Choroid plexus epithelial cell (primary cell): ENCODE data around the gene TEX38.

ENCODE experiments used
- DNase-seq: peaks from one replicate; pipeline ENCODE4 v3.0.0-alpha.2; 2010; ENCODE audit warnings: low read depth
- H3K4me3 ChIP-seq: 2 replicates; pipeline ENCODE4 v1.5.1; 2011; ENCODE audit warnings: low read depth, mild to moderate bottlenecking, control low read depth, low read length, moderate library complexity
- TF ChIP-seq, protein P1 (sequence below): conservative IDR thresholded peaks from 2 replicates; pipeline ENCODE4 v1.5.1; 2011; ENCODE audit warnings: low read depth, mild to moderate bottlenecking, control low read depth, inconsistent platforms, low read length, moderate library complexity

The TEX38 gene

DNA sequence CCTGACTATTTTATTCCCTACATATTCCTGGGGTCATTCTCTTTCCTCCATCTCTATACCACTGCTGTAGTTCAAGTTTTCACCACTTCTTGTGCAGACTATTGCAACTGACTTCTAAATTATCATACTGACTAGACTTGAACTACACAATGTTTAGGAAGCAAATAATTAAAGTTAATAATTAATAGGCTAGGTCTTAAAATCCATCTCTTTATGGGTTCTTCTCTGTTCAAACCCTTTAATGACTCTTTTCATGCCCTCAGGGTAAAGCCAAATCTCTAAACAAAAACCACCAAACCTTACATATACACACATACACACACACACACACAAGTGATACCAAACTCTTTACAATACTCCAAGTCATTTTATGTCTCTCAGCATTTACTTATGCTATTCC, 32.7 kb upstream of the TEX38 start:
- no peak overlapping the region for H3K4me3 ChIP-seq
- DNase-seq, result no peak
- TF ChIP-seq, protein P1, sequence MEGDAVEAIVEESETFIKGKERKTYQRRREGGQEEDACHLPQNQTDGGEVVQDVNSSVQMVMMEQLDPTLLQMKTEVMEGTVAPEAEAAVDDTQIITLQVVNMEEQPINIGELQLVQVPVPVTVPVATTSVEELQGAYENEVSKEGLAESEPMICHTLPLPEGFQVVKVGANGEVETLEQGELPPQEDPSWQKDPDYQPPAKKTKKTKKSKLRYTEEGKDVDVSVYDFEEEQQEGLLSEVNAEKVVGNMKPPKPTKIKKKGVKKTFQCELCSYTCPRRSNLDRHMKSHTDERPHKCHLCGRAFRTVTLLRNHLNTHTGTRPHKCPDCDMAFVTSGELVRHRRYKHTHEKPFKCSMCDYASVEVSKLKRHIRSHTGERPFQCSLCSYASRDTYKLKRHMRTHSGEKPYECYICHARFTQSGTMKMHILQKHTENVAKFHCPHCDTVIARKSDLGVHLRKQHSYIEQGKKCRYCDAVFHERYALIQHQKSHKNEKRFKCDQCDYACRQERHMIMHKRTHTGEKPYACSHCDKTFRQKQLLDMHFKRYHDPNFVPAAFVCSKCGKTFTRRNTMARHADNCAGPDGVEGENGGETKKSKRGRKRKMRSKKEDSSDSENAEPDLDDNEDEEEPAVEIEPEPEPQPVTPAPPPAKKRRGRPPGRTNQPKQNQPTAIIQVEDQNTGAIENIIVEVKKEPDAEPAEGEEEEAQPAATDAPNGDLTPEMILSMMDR, result no peak

DNA sequence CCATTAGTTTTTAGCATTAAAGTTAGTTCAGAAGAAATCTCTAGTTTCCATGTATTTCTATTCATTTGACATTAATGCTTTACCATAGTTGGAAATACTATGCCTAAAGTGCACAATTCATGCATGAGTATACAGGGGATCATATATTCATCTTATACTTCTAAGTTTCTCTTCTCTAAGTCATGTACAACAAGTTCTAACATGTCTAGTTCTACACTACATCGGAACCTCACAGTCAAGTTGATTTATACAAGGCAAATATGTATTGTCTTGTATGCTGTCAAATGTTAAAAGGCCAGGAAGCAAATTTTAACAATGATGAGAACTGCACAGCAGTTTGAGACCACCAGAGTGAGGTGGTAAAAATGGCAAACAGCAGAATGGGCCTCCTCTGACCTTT, 32.1 kb upstream of the TEX38 start:
- TF ChIP-seq, protein P1, result no peak
- no peak for DNase-seq
- no peak overlapping the region for H3K4me3 ChIP-seq

GRCh38 chr1:46642115-46642680, 29.5 kb upstream of the TEX38 start:
- no peak for DNase-seq
- TF ChIP-seq, protein P1, result no peak
- H3K4me3 ChIP-seq, result no peak overlapping the region

GRCh38 chr1:46643368-46643775, 28.3 kb upstream of the TEX38 start:
- TF ChIP-seq, protein P1, result no peak
- peak; percentile 86 for DNase-seq
- no peak overlapping the region for H3K4me3 ChIP-seq

GRCh38 chr1:46645815-46646214, 25.8 kb upstream of the TEX38 start:
- TF ChIP-seq, protein P1, result no peak
- DNase-seq, result no peak
- no peak overlapping the region for H3K4me3 ChIP-seq

GRCh38 chr1:46646331-46646730, 25.3 kb upstream of the TEX38 start:
- DNase-seq, result no peak
- no peak overlapping the region for H3K4me3 ChIP-seq
- TF ChIP-seq, protein P1, result no peak

DNA sequence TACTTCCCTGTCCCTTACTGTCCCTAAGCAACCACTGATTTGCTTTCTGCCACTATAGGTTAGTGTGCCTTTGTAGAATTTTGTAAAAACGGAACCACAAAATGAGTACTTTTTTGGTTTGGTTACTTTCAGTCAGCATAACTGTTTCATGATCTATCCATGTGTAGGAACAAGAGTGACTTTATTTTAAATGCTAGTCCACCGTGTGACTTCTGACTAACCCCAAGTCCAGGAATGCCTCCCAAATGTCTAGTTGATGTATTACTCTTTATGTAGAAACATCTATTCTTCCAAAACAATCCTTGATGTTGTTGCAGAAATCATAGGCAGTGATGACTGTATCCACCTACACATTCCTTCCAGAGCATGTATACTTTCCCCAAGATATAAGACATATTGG, 24.8 kb upstream of the TEX38 start:
- TF ChIP-seq, protein P1, result no peak
- no peak overlapping the region for H3K4me3 ChIP-seq
- DNase-seq, result no peak
